B cell (primary cell): ENCODE data around the gene CADM2. TPM values are rescaled to one million over a fixed set of nuclear protein-coding genes. Genes with fewer than 3 reads are reported as not detected.
"Not testable (repeated sequence)": the region's sequence is repeated elsewhere in the genome, so short reads cannot be mapped to it uniquely, and the experiment has no call there.

Source experiments
- ATAC-seq: fragments of 200-7000 bp; cut with Tn5 transposase; one replicate; pipeline ENCODE4 v1.10.0; 2021; ENCODE audit warnings: low read depth, mild to moderate bottlenecking, moderate number of reproducible peaks, moderate library complexity
- CTCF ChIA-PET: fragments of 350-600 bp; sonication (Branson Sonifier 250); formaldehyde crosslinking; loops from one replicate; lab custom pipeline; 2021; ENCODE audit warnings: antibody characterized with exemption, inconsistent platforms; lab: Charles Lee
- POLR2A ChIA-PET: fragments of 350-600 bp; sonication (Branson Sonifier 250); formaldehyde crosslinking; loops from one replicate; lab custom pipeline; 2021; ENCODE audit warnings: antibody characterized with exemption; lab: Charles Lee
- DNase-seq: peaks from one replicate; pipeline ENCODE4 v3.0.0; 2013
- H2AFZ ChIP-seq: 2 replicates; pipeline ENCODE4 v1.6.1; 2012; ENCODE audit warnings: mild to moderate bottlenecking, low read depth, low read length; ENCODE audit not compliant: insufficient read depth, poor library complexity, severe bottlenecking
- H3K27ac ChIP-seq, 2 donors: 1 replicate in 1 of 2; 2 replicates in 1 of 2; pipeline ENCODE4 v1.5.1; 2012 to 2013; ENCODE audit warnings: low read length in 2 of 2, mild to moderate bottlenecking in 2 of 2, moderate library complexity in 1 of 2
- H3K27me3 ChIP-seq, 4 experiments: fragments of 200-600 bp in 1 of 4; sonication (generic) in 1 of 4; replicated peaks in 1 of 4; 1 replicate in 2 of 4; 2 replicates in 2 of 4; pipeline versions ENCODE4 v1.6.1 to v1.7.0; 2013 to 2016; ENCODE audit warnings: low read length in 3 of 4, mild to moderate bottlenecking in 2 of 4, mixed read lengths in 1 of 4, moderate library complexity in 1 of 4; ENCODE audit not compliant: insufficient read depth in 4 of 4, control insufficient read depth in 3 of 4; ENCODE audit errors: control extremely low read depth in 1 of 4
- H3K36me3 ChIP-seq, 2 experiments: replicated peaks in 1 of 2; 1 replicate in 1 of 2; 2 replicates in 1 of 2; pipeline versions ENCODE4 v1.6.1 to v1.7.1; 2013; ENCODE audit warnings: low read length in 1 of 2; ENCODE audit not compliant: insufficient read depth in 2 of 2, control insufficient read depth in 1 of 2; ENCODE audit errors: control extremely low read depth in 1 of 2, extremely low read depth in 1 of 2
- H3K4me1 ChIP-seq, 2 donors: fragments of 200-600 bp in 1 of 2; sonication (generic) in 1 of 2; 1 replicate in 1 of 2; 2 replicates in 1 of 2; pipeline versions ENCODE4 v1.5.1 to v1.6.1; 2013 to 2017; ENCODE audit warnings: low read length in 2 of 2; ENCODE audit not compliant: control insufficient read depth in 2 of 2, insufficient read depth in 2 of 2
- H3K4me2 ChIP-seq: replicated peaks from 2 replicates; pipeline ENCODE3; 2012; ENCODE audit warnings: mild to moderate bottlenecking, low read depth, low read length; ENCODE audit not compliant: poor library complexity, severe bottlenecking
- H3K4me3 ChIP-seq, 5 experiments: fragments of 200-600 bp in 1 of 5; sonication (generic) in 1 of 5; 1 replicate in 3 of 5; 2 replicates in 2 of 5; pipeline versions ENCODE4 v1.5.1 to v1.7.0; 2011 to 2016; ENCODE audit warnings: low read length in 4 of 5, mild to moderate bottlenecking in 4 of 5, low read depth in 2 of 5, control low read depth in 1 of 5, moderate library complexity in 1 of 5; ENCODE audit not compliant: insufficient read depth in 1 of 5; ENCODE audit errors: control extremely low read depth in 1 of 5, extremely low read depth in 1 of 5
- H3K79me2 ChIP-seq: fragments of 200-600 bp; sonication (generic); one replicate; pipeline ENCODE4 v1.6.0; 2016; ENCODE audit warnings: low read length; ENCODE audit not compliant: control insufficient read depth, insufficient read depth
- H3K9ac ChIP-seq: fragments of 200-600 bp; sonication (generic); 2 replicates; pipeline ENCODE4 v1.6.1; 2017; ENCODE audit warnings: mild to moderate bottlenecking, low read length, moderate library complexity
- H3K9me3 ChIP-seq, 3 donors: one replicate each; pipeline versions ENCODE4 v1.6.1 to v1.7.1; 2013; ENCODE audit warnings: low read length in 2 of 3; ENCODE audit not compliant: control insufficient read depth in 2 of 3, insufficient read depth in 1 of 3; ENCODE audit errors: control extremely low read depth in 1 of 3
- H4K20me1 ChIP-seq: 2 replicates; pipeline ENCODE4 v1.6.0; 2012; ENCODE audit warnings: mild to moderate bottlenecking, low read length; ENCODE audit not compliant: insufficient read depth, control insufficient read depth, poor library complexity, severe bottlenecking
- H3K27ac Mint-ChIP-seq: one replicate; pipeline ENCODE4 v1.8.0; 2021; ENCODE audit warnings: mixed read lengths
- H3K27me3 Mint-ChIP-seq: one replicate; pipeline ENCODE4 v1.8.0; 2021; ENCODE audit warnings: mixed read lengths
- H3K4me1 Mint-ChIP-seq: one replicate; pipeline ENCODE4 v1.8.0; 2021; ENCODE audit warnings: mixed read lengths
- H3K4me3 Mint-ChIP-seq: one replicate; pipeline ENCODE4 v1.8.0; 2021; ENCODE audit warnings: mixed read lengths
- H3K9me3 Mint-ChIP-seq: one replicate; pipeline ENCODE4 v1.8.0; 2022; ENCODE audit warnings: mixed read lengths; ENCODE audit not compliant: insufficient read depth
- EZH2 ChIP-seq: IDR thresholded peaks from 2 replicates; pipeline ENCODE4 v1.6.1; 2012; ENCODE audit warnings: borderline replicate concordance, low read depth, mild to moderate bottlenecking, moderate library complexity, low read length; ENCODE audit not compliant: insufficient read depth, poor library complexity, severe bottlenecking
- WGBS: methylation state at CpG from one replicate; pipeline ENCODE4 v1.1.5; 2013; ENCODE audit warnings: missing lambda C conversion rate; ENCODE audit not compliant: insufficient coverage; 5-methylcytosine and 5-hydroxymethylcytosine counted together
- intact Hi-C: fragments of 100-400 bp; cut with micrococcal nuclease; formaldehyde crosslinking; loops from one replicate; pipeline ENCODE4 v1.10.0; 2022
- polyA plus RNA-seq: library from polyadenylated mRNA; depleted of rRNA; stranded (reverse); fragments of >200 nt; gene quantifications from 2 replicates; pipeline ENCODE4 v1.2.3, GENCODE V29; 2012
- total RNA-seq, 2 donors: library from RNA; stranded (reverse); fragments of 120-200 nt in 1 of 2; gene quantifications; 1 replicate in 1 of 2; 2 replicates in 1 of 2; pipeline versions ENCODE4 v1.2.3 to v1.2.4, GENCODE V29; 2013 to 2022
- TF ChIP-seq, protein P1 (sequence below): fragments of 200-600 bp; IDR thresholded peaks from one replicate; pipeline ENCODE4 v1.8.0; 2022; ENCODE audit warnings: antibody characterized with exemption, mild to moderate bottlenecking

CADM2 gene
- total and polyA plus RNA-seq, 2 donors (not counting 1 experiment from before 2014, with no cell fraction given): 0.10 to 0.37 TPM

DNA sequence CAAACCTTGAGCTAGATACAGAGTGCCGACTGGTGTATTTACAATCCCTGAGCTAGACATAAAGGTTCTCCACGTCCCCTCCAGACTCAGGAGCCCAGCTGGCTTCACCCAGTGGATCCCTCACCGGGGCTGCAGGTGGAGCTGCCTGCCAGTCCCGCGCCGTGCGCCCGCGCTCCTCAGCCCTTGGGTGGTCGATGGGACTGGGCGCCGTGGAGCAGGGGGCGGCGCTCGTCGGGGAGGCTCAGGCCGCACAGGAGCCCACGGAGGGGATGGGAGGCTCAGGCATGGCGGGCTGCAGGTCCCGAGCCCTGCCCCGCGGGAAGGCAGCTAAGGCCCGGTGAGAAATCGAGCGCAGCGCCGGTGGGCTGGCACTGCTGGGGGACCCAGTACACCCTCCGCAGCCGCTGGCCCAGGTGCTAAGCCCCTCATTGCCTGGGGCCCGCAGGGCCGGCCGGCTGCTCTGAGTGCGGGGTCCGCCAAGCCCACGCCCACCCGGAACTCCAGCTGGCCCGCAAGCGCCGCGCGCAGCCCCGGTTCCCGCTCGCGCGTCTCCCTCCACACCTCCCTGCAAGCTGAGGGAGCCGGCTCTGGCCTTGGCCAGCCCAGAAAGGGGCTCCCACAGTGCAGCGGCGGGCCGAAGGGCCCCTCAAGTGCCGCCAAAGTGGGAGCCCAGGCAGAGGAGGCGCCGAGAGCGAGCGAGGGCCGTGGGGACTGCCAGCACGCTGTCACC, 175.1 kb downstream of the CADM2 start:
- H3K36me3 ChIP-seq, H3K27ac ChIP-seq, H3K27me3 Mint-ChIP-seq, H3K9me3 ChIP-seq, H3K4me1 ChIP-seq, ATAC-seq, H3K4me2 ChIP-seq, H3K4me3 Mint-ChIP-seq, H3K9ac ChIP-seq, H3K9me3 Mint-ChIP-seq, H2AFZ ChIP-seq, H4K20me1 ChIP-seq, POLR2A ChIA-PET, H3K79me2 ChIP-seq, H3K27ac Mint-ChIP-seq, CTCF ChIA-PET, intact Hi-C loops, DNase-seq, H3K27me3 ChIP-seq, H3K4me3 ChIP-seq, H3K4me1 Mint-ChIP-seq: not testable (repeated sequence)
- 92% methylated on average over 12 of the region's 57 CpGs for WGBS

DNA sequence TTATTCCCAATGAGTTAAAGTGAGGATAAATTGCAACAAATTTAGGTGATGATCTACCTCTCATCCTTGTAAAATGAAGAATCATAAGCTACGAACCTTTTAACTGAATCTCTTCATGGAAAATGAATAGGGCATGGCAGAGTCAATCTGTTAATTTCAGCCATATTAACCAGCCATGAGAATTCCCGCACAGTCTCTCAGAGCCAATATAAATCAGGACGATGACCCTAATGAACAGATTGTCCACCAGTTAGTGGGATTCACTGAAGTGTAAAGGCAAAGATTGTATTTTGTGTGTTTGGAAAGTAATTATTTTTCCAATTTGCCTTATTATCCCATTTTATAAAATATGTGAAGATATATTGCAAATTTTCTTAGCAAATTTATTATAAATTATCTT, 183.8 kb downstream of the CADM2 start:
- DNase-seq (no peak), ATAC-seq (no peak)
- H3K9me3 Mint-ChIP-seq: no peaks in the 10 kb centered on the region
- Histone ChIP-seq H3K27ac (no peak overlapping the region), H2AFZ (no peak overlapping the region), H3K9me3 (no peaks in the 10 kb centered on the region), H3K79me2 (no peaks in the 10 kb centered on the region), H3K27me3 (no peaks in the 10 kb centered on the region), H3K4me1 (no peaks in the 10 kb centered on the region), H3K4me3 (no peak overlapping the region), H3K36me3 (no peaks in the 10 kb centered on the region), H4K20me1 (no peaks in the 10 kb centered on the region), H3K9ac (no peak overlapping the region), H3K4me2 (no peak overlapping the region)
- TF ChIP-seq, protein P1, sequence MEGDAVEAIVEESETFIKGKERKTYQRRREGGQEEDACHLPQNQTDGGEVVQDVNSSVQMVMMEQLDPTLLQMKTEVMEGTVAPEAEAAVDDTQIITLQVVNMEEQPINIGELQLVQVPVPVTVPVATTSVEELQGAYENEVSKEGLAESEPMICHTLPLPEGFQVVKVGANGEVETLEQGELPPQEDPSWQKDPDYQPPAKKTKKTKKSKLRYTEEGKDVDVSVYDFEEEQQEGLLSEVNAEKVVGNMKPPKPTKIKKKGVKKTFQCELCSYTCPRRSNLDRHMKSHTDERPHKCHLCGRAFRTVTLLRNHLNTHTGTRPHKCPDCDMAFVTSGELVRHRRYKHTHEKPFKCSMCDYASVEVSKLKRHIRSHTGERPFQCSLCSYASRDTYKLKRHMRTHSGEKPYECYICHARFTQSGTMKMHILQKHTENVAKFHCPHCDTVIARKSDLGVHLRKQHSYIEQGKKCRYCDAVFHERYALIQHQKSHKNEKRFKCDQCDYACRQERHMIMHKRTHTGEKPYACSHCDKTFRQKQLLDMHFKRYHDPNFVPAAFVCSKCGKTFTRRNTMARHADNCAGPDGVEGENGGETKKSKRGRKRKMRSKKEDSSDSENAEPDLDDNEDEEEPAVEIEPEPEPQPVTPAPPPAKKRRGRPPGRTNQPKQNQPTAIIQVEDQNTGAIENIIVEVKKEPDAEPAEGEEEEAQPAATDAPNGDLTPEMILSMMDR: no peak
- no peak for TF ChIP-seq EZH2
- H3K27ac Mint-ChIP-seq: no peak overlapping the region
- no peak overlapping the region for H3K4me3 Mint-ChIP-seq
- intact Hi-C loops: no loop called here
- H3K27me3 Mint-ChIP-seq: no peaks in the 10 kb centered on the region
- CTCF ChIA-PET: no interaction called here
- POLR2A ChIA-PET: no interaction called here
- no CpG with 5 or more reads among the region's 3 CpGs for WGBS
- H3K4me1 Mint-ChIP-seq: no peaks in the 10 kb centered on the region
